Activated T-helper 9 cell treated with anti-CD3 and anti-CD28 coated beads, Interleukin-2, amount 50 U/mL, for 16 hours (primary cell): ENCODE data around the gene CGB2.
"Not testable (repeated sequence)": the region's sequence is repeated elsewhere in the genome, so short reads cannot be mapped to it uniquely, and the experiment has no call there.

ENCODE experiments used
- DNase-seq: peaks from one replicate; pipeline ENCODE4 v3.0.0-alpha.2; 2020; ENCODE audit warnings: low read depth

Gene CGB2

GRCh38 chr19:49067554-49067953 is 35.9 kb downstream of the CGB2 start:
- no peak for DNase-seq

- DNase-seq = no peak
Observed at GRCh38 chr19:49069026-49069425, 37.3 kb downstream of the CGB2 start.

GRCh38 chr19:49070416-49070815 is 38.7 kb downstream of the CGB2 start:
- DNase-seq = no peak

DNA sequence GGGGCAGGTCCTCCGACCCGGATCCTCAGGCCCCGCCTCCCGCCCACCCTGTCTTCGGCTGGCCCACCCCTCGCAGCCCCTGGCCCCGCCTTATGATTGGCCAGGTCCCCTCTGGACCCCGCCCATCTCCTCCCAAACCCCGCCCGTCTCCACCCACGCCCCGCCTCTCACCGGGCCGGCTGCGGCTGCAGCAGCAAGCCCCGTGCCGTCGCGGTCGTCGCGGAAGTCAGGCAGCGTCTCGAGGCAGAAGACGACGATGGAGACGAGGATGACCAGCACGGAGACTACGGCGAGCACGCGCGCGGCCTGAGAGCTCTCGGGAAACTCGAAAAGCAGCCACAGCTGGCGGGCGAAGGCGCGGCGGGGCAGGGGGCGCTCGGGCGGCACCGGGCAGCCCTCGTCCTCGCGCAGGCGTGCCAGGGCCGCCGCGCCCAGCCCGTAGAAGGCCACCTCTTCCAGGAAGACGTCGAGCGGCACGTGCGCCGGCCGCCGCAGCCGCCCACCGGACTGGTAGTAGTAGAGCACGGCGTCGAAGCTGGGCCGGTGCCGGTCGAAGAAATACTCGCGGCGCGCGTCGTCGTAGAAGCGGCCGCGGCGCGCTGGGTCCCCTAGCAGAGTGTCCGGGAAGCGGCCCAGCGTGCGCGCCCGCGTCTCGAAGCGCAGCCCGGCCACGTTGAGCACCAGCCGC is 40.3 kb downstream of the CGB2 start:
- no peak for DNase-seq

- DNase-seq = no peak
Observed at GRCh38 chr19:49073514-49074378, 42.1 kb downstream of the CGB2 start.

DNA sequence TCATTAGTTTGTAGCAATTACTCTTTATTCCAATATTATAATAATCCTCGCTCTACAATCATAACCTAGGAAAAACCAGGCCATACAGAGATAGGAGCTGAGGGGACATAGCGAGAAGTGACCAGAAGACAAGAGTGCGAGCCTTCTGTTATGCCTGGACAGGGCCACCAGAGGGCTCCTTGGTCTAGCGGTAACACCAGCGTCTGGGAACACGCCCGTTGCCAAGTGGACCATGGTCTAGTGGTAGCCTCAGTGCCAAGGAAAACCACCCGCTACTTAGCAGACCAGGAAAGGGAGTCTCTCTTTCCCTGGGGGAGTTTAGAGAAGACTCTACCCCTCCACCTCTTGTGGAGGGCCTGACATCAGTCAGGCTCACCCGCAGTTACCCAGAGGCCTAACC is 43.2 kb downstream of the CGB2 start:
- not testable (repeated sequence) for DNase-seq

DNA sequence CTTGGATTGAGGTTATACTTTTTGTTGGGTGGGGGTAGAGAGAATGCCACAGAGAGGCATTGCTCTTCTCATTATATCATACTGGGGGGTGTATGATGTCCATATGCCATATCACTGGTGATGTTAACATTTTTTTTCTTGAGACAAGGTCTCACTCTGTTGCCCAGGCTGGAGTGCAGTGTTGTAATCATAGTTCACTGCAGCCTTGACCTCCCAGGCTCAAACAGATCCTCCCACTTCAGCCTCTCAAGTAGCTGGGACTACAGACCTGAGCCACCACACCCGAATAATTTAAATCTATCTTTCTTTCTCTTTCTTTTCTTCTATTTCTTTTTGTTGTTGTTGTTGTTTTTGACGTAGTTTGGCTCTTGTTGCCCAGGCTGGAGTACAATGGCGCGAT is 48.7 kb downstream of the CGB2 start:
- DNase-seq = no peak

DNA sequence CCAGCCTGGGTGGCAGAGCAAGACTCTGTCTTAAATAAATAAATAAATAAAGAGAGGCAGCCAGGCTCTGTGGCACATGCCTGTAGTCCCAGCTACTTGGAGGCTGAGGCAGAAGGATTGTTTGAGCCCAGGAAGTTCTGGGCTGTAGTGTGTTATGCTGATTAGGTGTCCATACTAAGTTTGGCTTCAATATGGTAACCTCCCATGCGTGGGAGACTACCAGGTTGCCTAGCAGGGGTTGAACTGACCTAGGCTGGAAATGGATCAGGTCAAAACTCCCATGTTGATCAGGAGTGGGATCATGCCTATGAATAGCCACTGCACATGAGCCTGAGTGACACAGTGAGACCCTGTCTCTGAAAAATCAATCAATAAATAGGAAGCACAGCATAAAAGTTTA is 49.6 kb downstream of the CGB2 start:
- DNase-seq = no peak
